Ammon's horn (tissue), 1 donor: Measurements from ENCODE around the gene TOX2.
A peak's percentile ranks its signal among the peaks of the same experiment; 100 is the strongest.

ENCODE experiments used
- DNase-seq: peaks from one replicate; pipeline ENCODE4 v3.0.0-alpha.2; 2016; ENCODE audit warnings: low spot score

Gene TOX2, protein sequence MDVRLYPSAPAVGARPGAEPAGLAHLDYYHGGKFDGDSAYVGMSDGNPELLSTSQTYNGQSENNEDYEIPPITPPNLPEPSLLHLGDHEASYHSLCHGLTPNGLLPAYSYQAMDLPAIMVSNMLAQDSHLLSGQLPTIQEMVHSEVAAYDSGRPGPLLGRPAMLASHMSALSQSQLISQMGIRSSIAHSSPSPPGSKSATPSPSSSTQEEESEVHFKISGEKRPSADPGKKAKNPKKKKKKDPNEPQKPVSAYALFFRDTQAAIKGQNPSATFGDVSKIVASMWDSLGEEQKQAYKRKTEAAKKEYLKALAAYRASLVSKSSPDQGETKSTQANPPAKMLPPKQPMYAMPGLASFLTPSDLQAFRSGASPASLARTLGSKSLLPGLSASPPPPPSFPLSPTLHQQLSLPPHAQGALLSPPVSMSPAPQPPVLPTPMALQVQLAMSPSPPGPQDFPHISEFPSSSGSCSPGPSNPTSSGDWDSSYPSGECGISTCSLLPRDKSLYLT

DNA sequence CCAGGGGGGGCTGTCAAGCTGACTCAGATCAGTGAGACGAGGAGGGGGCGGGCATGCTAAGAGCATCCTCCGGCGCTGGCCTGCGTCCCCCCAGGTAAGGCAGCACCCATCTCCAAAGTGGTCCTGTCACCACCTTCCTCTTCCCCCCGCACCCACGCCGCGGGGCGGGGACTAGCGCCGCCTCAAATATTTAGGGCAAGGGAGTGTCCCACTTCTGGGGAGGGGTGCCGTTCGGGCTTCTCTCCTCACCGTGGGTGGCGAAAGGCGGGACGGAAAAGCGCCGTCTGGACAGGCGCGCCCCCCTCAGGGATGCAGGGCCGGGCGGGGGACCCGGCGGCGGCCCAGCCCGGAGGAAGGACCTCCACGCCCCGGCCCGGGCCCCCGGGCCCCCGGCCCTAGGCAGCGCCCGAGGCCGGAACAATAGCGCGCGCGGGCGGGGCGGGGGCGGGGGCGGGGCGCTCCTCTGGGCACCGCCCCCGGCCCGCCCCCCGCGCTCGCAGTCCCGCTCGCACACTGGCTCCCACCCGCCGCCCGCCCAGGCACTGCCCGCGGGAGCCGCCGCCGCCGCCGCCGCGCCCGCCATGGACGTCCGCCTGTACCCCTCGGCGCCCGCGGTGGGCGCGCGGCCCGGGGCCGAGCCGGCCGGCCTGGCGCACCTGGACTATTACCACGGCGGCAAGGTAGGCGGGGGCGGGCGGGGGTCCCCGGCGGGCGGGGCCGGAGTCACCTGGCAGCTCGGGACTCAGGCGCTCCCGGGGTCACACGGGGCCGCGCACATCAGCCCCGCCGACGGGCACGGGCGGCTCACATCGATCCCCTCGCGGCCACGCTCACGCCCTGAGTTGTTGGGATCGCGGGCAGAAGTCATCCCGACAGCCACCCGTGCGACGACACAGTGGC is at the start of gene TOX2:
Gene TOX2, plus strand, starts transcription at position 542 of the 900 bp plus-strand sequence. Its CDS starts 40 bp downstream, at position 582.
- no peak for DNase-seq

- DNase-seq = no peak
Observed at GRCh38 chr20:43868091-43868490, 46.6 kb upstream of the TOX2 start.

- no peak for DNase-seq
Observed at GRCh38 chr20:43870484-43870883, 44.2 kb upstream of the TOX2 start.

GRCh38 chr20:43878776-43879175 is 35.9 kb upstream of the TOX2 start:
- no peak for DNase-seq

- no peak for DNase-seq
Observed at GRCh38 chr20:43893930-43894329, 20.7 kb upstream of the TOX2 start.

- DNase-seq = no peak
Observed at GRCh38 chr20:43894491-43894890, 20.2 kb upstream of the TOX2 start.

DNA sequence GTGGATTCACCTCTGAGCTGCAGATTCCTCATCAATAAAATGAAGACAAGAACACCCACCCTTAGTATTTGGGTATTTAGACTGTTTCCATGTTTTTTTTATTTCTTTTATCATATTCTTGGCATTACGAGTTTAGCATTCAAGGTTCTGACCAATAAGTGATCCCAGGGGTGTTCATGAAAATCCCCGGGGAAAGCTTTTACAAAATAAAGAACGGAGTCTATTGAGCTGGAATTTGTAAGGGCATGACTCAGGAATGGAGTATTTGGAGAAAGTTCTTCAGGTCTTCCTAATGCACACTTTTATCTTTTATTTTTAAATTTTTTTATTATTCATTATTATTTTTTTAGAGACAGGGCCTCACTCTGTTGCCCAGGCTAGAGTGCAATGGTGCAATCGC is 19.4 kb upstream of the TOX2 start:
- no peak for DNase-seq

DNA sequence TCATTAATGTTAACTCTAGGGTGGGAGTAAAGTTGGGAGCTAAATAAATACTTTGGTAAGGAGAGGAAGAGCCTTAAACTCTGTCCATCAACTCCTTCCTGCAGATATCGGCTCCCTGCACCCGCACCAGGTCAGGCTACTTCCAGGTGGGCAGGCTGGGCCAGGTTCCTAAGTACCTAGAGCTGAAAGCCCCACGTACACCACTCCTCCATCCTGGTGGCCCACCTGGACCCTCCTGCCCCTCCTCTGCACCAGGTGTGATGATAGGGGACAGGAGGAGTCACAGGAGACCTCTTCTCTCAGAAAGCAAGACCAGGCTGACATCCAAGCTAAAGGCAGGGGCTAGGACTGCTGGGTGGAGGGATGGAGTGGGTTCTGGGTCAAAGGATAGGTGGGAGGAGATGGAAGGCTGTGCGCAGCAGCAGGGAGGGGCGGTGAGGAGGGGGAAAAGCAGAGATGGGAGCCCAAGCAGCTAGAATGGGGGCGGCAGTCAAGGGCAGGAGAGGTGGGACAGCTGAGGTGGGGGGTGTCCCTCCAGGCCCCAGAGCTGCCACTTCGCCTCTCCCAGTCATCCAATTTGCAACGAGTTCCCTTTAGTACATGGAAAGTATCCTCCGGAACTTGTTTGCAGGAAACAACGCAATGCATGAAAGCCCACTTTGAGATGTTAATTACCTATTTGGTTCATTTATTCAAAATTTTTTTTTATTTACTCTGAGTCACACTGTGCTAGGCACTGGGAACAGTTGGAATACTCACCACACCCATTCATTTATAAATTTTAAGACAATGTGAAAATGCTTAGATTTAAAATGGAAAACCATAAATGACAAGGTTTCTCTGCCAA is 15.2 kb upstream of the TOX2 start:
- no peak for DNase-seq

DNA sequence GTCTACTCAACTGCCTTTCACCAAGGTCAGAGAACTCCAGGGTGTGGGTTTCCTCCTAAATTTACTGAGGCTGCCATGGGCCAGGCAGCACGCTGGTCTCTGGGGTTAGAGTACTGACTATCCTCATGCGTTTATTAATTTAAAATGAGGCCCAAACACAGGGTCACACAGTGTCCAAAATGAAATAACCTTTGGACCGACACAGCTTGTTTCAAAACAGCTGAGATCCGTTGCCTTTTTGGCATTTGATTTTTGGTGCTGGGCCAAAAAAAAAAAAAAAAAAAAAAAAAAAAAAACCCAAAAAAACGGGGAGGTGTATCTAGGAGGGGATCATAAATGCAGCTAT is 14.6 kb upstream of the TOX2 start:
- DNase-seq = no peak

GRCh38 chr20:43900496-43900895 is 14.2 kb upstream of the TOX2 start:
- DNase-seq = no peak

- no peak for DNase-seq
Observed at GRCh38 chr20:43901296-43901695, 13.4 kb upstream of the TOX2 start.

- peak; percentile 66 for DNase-seq
Observed at GRCh38 chr20:43903953-43904826, 10.5 kb upstream of the TOX2 start.

DNA sequence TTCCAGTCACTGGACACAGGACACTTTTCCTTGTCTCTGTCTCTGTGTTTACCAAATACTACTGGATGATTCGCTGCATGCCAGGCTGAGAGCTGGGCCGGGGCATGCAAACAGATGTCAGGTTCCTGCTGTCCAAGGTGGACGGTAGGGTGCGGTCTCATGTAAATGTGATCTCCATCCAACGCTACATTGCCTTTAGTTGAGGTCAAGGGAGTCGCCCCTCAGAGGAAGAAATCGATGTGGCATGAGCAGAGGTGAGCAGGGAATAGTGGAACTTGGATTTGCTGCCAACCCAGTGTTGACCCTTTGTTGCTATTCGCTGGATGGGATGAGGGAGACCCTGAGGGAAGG is 9.8 kb upstream of the TOX2 start:
- no peak for DNase-seq

- DNase-seq = no peak
Observed at GRCh38 chr20:43906505-43907034, 8.1 kb upstream of the TOX2 start.

- DNase-seq = no peak
Observed at GRCh38 chr20:43909211-43909610, 5.4 kb upstream of the TOX2 start.

GRCh38 chr20:43909720-43910119 is 4.9 kb upstream of the TOX2 start:
- no peak for DNase-seq

DNA sequence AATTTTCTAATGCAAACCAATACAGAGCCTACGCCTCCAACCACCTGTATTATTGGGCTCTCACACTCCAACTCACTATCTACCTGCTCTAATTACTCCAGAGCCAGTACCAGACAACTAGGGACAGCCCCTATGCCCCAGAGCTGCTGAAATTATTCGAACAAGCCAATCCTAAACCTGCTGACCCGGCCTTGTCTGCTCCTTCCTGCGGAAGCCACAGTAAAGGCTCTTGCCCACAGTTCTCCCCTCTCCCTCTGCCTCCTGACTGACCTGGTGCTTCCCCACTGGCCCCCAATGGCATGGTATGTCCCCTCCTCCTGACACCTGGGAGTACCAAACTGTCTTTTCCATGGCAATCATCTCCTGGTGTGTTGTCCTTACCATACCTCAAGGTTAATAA is 4.1 kb upstream of the TOX2 start:
- no peak for DNase-seq

- no peak for DNase-seq
Observed at GRCh38 chr20:43911066-43911465, 3.6 kb upstream of the TOX2 start.

DNA sequence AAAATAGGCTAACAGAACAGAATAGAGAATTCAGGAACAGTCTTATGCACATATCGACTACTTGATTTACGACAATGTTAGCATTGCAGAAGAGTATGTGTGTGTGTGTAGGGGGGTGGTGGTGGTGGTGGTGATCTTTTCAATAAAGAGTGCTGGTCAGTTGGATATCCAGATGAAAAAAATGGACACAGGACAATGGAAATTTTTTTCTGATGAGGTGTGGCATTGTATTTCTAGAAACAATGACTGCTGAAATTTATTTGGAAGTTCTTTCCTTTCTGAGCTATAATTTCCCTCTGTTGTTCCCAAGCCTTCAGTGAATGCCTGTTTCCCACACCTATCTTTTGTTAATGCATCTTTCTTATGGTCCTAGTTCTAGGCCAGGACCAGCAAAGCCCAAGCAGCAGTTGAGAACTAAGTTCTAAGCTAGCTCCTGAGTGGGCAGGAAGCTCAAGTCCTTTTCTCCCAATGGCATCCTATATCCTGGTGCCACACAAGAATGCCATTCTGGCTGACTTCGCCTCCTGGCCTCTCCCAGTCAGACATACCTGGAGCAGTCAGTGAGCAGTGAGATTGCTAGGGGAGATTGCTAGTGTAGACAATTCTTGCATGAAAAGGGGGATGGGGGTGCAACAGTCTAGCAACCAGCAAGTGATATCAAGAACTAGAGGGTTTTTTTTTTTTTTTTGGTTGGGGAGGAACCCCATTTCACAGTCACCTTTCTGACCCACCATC is 1.2 kb upstream of the TOX2 start:
- DNase-seq = no peak
